SK-N-SH (cell line): ENCODE measurements around the gene TRIM72. TPM values are rescaled to one million over a fixed set of nuclear protein-coding genes. Genes with fewer than 3 reads are reported as not detected.

Experiments used
- CTCF ChIA-PET: fragments of 300-600, 350-600 bp; formaldehyde crosslinking; extraction: SDS; loops from one replicate; lab custom pipeline; 2021; lab: Yijun Ruan, JAX
- POLR2A ChIA-PET: fragments of 350-600 bp; sonication (Branson Sonifier 250); formaldehyde crosslinking; extraction: SDS; loops from one replicate; lab custom pipeline; 2020; ENCODE audit warnings: antibody characterized with exemption, inconsistent platforms; lab: Yijun Ruan, JAX
- DNase-seq: peaks from one replicate; pipeline ENCODE4 v3.0.0; 2012
- H2AFZ ChIP-seq: fragments of 200-600 bp; sonication (generic); 2 replicates; pipeline ENCODE4 v1.8.1; 2016; ENCODE audit warnings: antibody characterized with exemption, mild to moderate bottlenecking, low read depth
- H3F3A ChIP-seq: fragments of 200-600 bp; sonication (generic); replicated peaks from 2 replicates; pipeline ENCODE3; 2016; ENCODE audit warnings: antibody characterized with exemption, mild to moderate bottlenecking; ENCODE audit not compliant: insufficient read depth
- H3K27ac ChIP-seq, 2 experiments: fragments of 200-500 bp in 1 of 2; fragments of 200-600 bp in 1 of 2; sonication (Bioruptor generic) in 1 of 2; sonication (generic), shearing (Covaris generic) in 1 of 2; 2 replicates each; pipeline versions ENCODE4 v1.5.1 to v1.6.1; 2014 to 2016; ENCODE audit warnings: low read depth in 2 of 2, inconsistent platforms in 1 of 2, low read length in 1 of 2, mild to moderate bottlenecking in 1 of 2, mixed read lengths in 1 of 2
- H3K27me3 ChIP-seq: fragments of 200-600 bp; sonication (generic), shearing (Covaris generic); 2 replicates; pipeline ENCODE4 v1.6.1; 2016; ENCODE audit warnings: mixed run types; ENCODE audit not compliant: insufficient read depth
- H3K36me3 ChIP-seq, 2 experiments: fragments of 200-500 bp in 1 of 2; fragments of 200-600 bp in 1 of 2; sonication (Bioruptor generic) in 1 of 2; sonication (generic) in 1 of 2; replicated peaks in 1 of 2; 2 replicates each; pipeline versions ENCODE3 to v1.5.1; 2014 to 2016; ENCODE audit warnings: low read length in 1 of 2, mild to moderate bottlenecking in 1 of 2; ENCODE audit not compliant: insufficient read depth in 2 of 2, control insufficient read depth in 1 of 2
- H3K4me1 ChIP-seq, 2 experiments: fragments of 200-500 bp in 1 of 2; fragments of 200-600 bp in 1 of 2; sonication (Bioruptor generic) in 1 of 2; sonication (generic), shearing (Covaris generic) in 1 of 2; 2 replicates each; pipeline versions ENCODE4 v1.5.1 to v1.6.1; 2014 to 2016; ENCODE audit warnings: low read depth in 1 of 2, low read length in 1 of 2, mixed run types in 1 of 2; ENCODE audit not compliant: insufficient read depth in 2 of 2, control insufficient read depth in 1 of 2
- H3K4me2 ChIP-seq: fragments of 200-600 bp; sonication (generic), shearing (Covaris generic); 2 replicates; pipeline ENCODE4 v1.6.1; 2017; ENCODE audit warnings: mixed run types
- H3K4me3 ChIP-seq, 2 experiments: fragments of 200-500 bp in 1 of 2; fragments of 200-600 bp in 1 of 2; sonication (Bioruptor generic) in 1 of 2; sonication (generic), shearing (Covaris generic) in 1 of 2; 2 replicates each; pipeline versions ENCODE4 v1.5.1 to v1.8.1; 2014 to 2016; ENCODE audit warnings: low read depth in 2 of 2, inconsistent platforms in 1 of 2, low read length in 1 of 2, mild to moderate bottlenecking in 1 of 2, mixed read lengths in 1 of 2, moderate library complexity in 1 of 2
- H3K79me2 ChIP-seq: fragments of 200-600 bp; sonication (generic); 2 replicates; pipeline ENCODE4 v1.8.1; 2017; ENCODE audit warnings: mild to moderate bottlenecking; ENCODE audit not compliant: insufficient read depth
- H3K9ac ChIP-seq: fragments of 200-600 bp; sonication (generic); 2 replicates; pipeline ENCODE4 v1.6.1; 2017; ENCODE audit warnings: mixed run types
- H3K9me2 ChIP-seq: fragments of 200-600 bp; sonication (generic); 2 replicates; pipeline ENCODE4 v1.6.1; 2017; ENCODE audit warnings: mixed run types
- H3K9me3 ChIP-seq: fragments of 200-600 bp; sonication (generic); 2 replicates; pipeline ENCODE4 v1.6.1; 2017; ENCODE audit warnings: mixed run types, mild to moderate bottlenecking, moderate library complexity
- H4K20me1 ChIP-seq: fragments of 200-600 bp; sonication (generic); 2 replicates; pipeline ENCODE4 v1.6.1; 2017; ENCODE audit warnings: mild to moderate bottlenecking, mixed run types; ENCODE audit not compliant: insufficient read depth
- CHD2 ChIP-seq: fragments of 150-350 bp; IDR thresholded peaks from 2 replicates; pipeline ENCODE4 v1.6.1; 2018; ENCODE audit warnings: low read length; ENCODE audit not compliant: partially characterized antibody
- ELF1 ChIP-seq: IDR thresholded peaks from 2 replicates; pipeline ENCODE4 v1.4.0; 2012
- EP300 ChIP-seq, 2 experiments: IDR thresholded peaks; 2 replicates each; pipeline versions ENCODE4 v1.4.0 to v1.6.1; 2012; ENCODE audit warnings: borderline replicate concordance in 1 of 2, low read depth in 1 of 2, low read length in 1 of 2
- FOSL2 ChIP-seq: IDR thresholded peaks from 2 replicates; pipeline ENCODE4 v1.4.0; 2012; ENCODE audit warnings: low read depth, mild to moderate bottlenecking, moderate library complexity, borderline replicate concordance
- FOXJ3 ChIP-seq: sonication (generic); formaldehyde crosslinking; IDR thresholded peaks from 2 replicates; pipeline ENCODE4 v1.5.1; 2020; ENCODE audit warnings: mild to moderate bottlenecking, missing genetic modification reagents
- FOXM1 ChIP-seq: IDR thresholded peaks from 2 replicates; pipeline ENCODE4 v1.4.0; 2012; ENCODE audit warnings: low read depth, mild to moderate bottlenecking
- IRF3 ChIP-seq: fragments of 150-350 bp; IDR thresholded peaks from 2 replicates; pipeline ENCODE4 v1.6.1; 2016; ENCODE audit warnings: mild to moderate bottlenecking, low read depth, low read length
- JUND ChIP-seq: IDR thresholded peaks from 2 replicates; pipeline ENCODE4 v1.4.0; 2012
- MAX ChIP-seq: IDR thresholded peaks from 2 replicates; pipeline ENCODE4 v1.4.0; 2012; ENCODE audit warnings: low read depth
- NFIC ChIP-seq: IDR thresholded peaks from 2 replicates; pipeline ENCODE4 v1.4.0; 2012; ENCODE audit warnings: borderline replicate concordance
- NRF1 ChIP-seq: IDR thresholded peaks from 2 replicates; pipeline ENCODE4 v1.6.1; 2012; ENCODE audit warnings: low read depth, mild to moderate bottlenecking, low read length
- PBX3 ChIP-seq: IDR thresholded peaks from 2 replicates; pipeline ENCODE4; 2012
- RFX5 ChIP-seq: IDR thresholded peaks from 2 replicates; pipeline ENCODE4 v1.6.1; 2012; ENCODE audit warnings: mild to moderate bottlenecking, improper control_type of control experiment, low read length
- RXRA ChIP-seq: IDR thresholded peaks from 2 replicates; pipeline ENCODE4 v1.4.0; 2012; ENCODE audit warnings: low read depth, mild to moderate bottlenecking, borderline replicate concordance
- SIN3A ChIP-seq: IDR thresholded peaks from 2 replicates; pipeline ENCODE4 v1.6.1; 2012; ENCODE audit warnings: low read depth, mild to moderate bottlenecking, low read length, moderate library complexity, borderline replicate concordance
- TCF12 ChIP-seq: IDR thresholded peaks from 2 replicates; pipeline ENCODE4 v1.4.0; 2012
- USF1 ChIP-seq: IDR thresholded peaks from 2 replicates; pipeline ENCODE4 v1.4.0; 2012; ENCODE audit warnings: low read depth, borderline replicate concordance
- WGBS: methylation state at CpG from one replicate; pipeline ENCODE4 v1.1.6; 2017; ENCODE audit warnings: low lambda C conversion rate; 5-methylcytosine and 5-hydroxymethylcytosine counted together
- polyA plus RNA-seq, 3 experiments: library from polyadenylated mRNA; depleted of rRNA; stranded (reverse); fragments of >200 nt; gene quantifications; 2 replicates each; pipeline ENCODE4 v1.2.3, GENCODE V29; 2012

TRIM72 gene
- polyA plus RNA-seq, 1 of the 3 experiments (the other 2 are of a cell fraction) = under 0.01 TPM

- CTCF ChIA-PET = interaction anchor here (0.6 to 1.2 kb wide), 3 partner anchors 8 to 227 kb away, joined by 3 to 4 read pairs (median 3); no protein-coding TSS in a partner anchor
- Histone ChIP-seq H3K9me3 (no peaks in the 10 kb centered on the region), H3K4me3 (no peak within 1 kb of the TSS), H3K27ac (no peak within 1 kb of the TSS), H3K36me3 (no peaks in the 10 kb centered on the region), H3K4me2 (no peak within 1 kb of the TSS), H3K9ac (no peak within 1 kb of the TSS), H3K9me2 (no peaks in the 10 kb centered on the region), H3K27me3 (peaks cover 76% of the 10 kb centered on the region), H4K20me1 (no peaks in the 10 kb centered on the region), H3F3A (no peaks in the 10 kb centered on the region), H3K4me1 (no peaks in the 10 kb centered on the region; a peak in 1 of 4 replicates), H3K79me2 (no peaks in the 10 kb centered on the region), H2AFZ (no peak within 1 kb of the TSS)
- DNase-seq = no peak
- TF ChIP-seq SIN3A = no peak
- WGBS = 17% methylated on average over 35 of the region's 52 CpGs
- POLR2A ChIA-PET = interaction anchor here (0.8 kb wide), 1 partner anchor 36 kb away, joined by 4 read pairs; no protein-coding TSS in a partner anchor
Observed at GRCh38 chr16:31216422-31217135, 2.7 kb downstream of the TRIM72 start, which contains the start of gene PYDC1. PYDC1 (minus strand) TSS chr16:31217135; CDS start chr16:31217028, 107 bp downstream.

- H3K9me3 ChIP-seq = no peaks in the 10 kb centered on the region
- POLR2A ChIA-PET = interaction anchor here (0.8 kb wide), 1 partner anchor 37 kb away, joined by 4 read pairs; no protein-coding TSS in a partner anchor
- H3K4me2 ChIP-seq = no peak overlapping the region
- 1% methylated on average over 4 of the region's 4 CpGs for WGBS
- H3F3A ChIP-seq = no peaks in the 10 kb centered on the region
- H4K20me1 ChIP-seq = no peaks in the 10 kb centered on the region
- CTCF ChIA-PET = interaction anchor here (0.6 to 1.2 kb wide), 3 partner anchors 9 to 226 kb away, joined by 3 to 4 read pairs (median 3); no protein-coding TSS in a partner anchor
- no peak for TF ChIP-seq FOXM1
- no peak for TF ChIP-seq RXRA
- TF ChIP-seq TCF12 = no peak
- no peak for TF ChIP-seq IRF3
- no peaks in the 10 kb centered on the region for H3K79me2 ChIP-seq
- no peak for DNase-seq
- H3K36me3 ChIP-seq = no peaks in the 10 kb centered on the region
- H3K4me3 ChIP-seq = no peak overlapping the region
- H3K27ac ChIP-seq = no peak overlapping the region
- H2AFZ ChIP-seq = no peak overlapping the region
- H3K4me1 ChIP-seq = no peaks in the 10 kb centered on the region; a peak in 1 of 4 replicates
- H3K9ac ChIP-seq = no peak overlapping the region
- H3K9me2 ChIP-seq = no peaks in the 10 kb centered on the region
- peaks cover 77% of the 10 kb centered on the region for H3K27me3 ChIP-seq
Observed at GRCh38 chr16:31217136-31217530, 3.2 kb downstream of the TRIM72 start.

GRCh38 chr16:31219154-31219741, 5.3 kb downstream of the TRIM72 start:
- DNase-seq = no peak
- no peaks in the 10 kb centered on the region for H3K9me2 ChIP-seq
- no peak overlapping the region for H3K9ac ChIP-seq
- no peaks in the 10 kb centered on the region for H3K79me2 ChIP-seq
- H3K4me3 ChIP-seq = no peak overlapping the region
- TF ChIP-seq NRF1 (no peak), CHD2 (no peak), FOXM1 (no peak), USF1 (no peak), RFX5 (no peak), PBX3 (no peak), TCF12 (no peak), NFIC (no peak), ELF1 (no peak), FOXJ3 (CRISPR knock-in tag) (no peak), EP300 (IDR thresholded peaks at IDR 0.05; ENCODE audit: borderline replicate concordance in 1 of 2, low read depth in 1 of 2, low read length in 1 of 2) (no peak), JUND (no peak), MAX (no peak), FOSL2 (no peak)
- H4K20me1 ChIP-seq = no peaks in the 10 kb centered on the region
- H3K36me3 ChIP-seq = no peaks in the 10 kb centered on the region
- no peaks in the 10 kb centered on the region for H3K9me3 ChIP-seq
- peaks cover 73% of the 10 kb centered on the region for H3K27me3 ChIP-seq
- no peak overlapping the region for H3K4me2 ChIP-seq
- ChIA-PET POLR2A (no interaction called here), CTCF (no interaction called here)
- no peak overlapping the region for H2AFZ ChIP-seq
- H3F3A ChIP-seq = no peaks in the 10 kb centered on the region
- H3K4me1 ChIP-seq = no peaks in the 10 kb centered on the region; a peak in 1 of 4 replicates
- no peak overlapping the region for H3K27ac ChIP-seq
- WGBS = 12% methylated on average over 7 of the region's 15 CpGs
